ENCODE results near the gene SSH3.

SSH3 gene

DNA sequence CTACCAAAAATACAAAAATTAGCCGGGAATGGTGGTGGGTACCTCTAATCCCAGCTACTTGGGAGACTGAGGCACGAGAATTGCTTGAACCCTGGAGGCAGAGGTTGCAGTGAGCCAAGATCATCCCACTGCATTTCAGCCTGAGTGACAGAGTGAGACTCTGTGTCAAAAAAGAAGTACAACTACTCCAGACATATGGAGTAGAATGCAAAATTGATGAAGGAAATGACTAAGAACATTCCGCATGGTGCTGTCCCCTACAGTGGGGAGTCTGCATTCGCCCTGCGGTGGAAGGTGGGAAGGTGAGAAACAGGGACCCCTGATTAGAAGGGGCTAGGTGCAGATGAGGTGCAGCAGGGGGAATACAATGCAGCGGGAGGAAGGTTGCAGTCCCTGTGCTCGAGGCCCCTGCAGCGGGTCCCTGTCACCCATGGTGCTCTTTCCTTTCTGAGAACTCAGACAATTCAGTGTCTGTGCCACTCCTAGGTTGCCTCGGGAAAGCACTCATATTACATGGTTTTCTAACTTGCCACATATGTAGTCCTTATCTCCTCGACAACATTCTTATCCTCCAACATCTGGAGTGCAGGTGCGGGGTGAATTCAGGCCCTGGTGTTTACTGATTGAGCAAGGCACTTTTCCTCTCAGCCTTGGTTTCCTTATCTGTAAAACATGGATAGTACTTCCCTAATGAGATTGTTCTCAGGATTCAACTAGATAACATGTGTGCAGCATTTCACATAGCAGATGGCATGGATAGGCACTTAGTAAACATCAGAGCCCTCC is 44.8 kb downstream of the SSH3 start:
- Histone ChIP-seq H4K5ac (ENCODE audit: low read length) (no peak overlapping the region), H2BK120ac (ENCODE audit: low read depth, low read length) (no peak overlapping the region), H3K18ac (ENCODE audit: low read length) (no peak overlapping the region), H3K79me1 (ENCODE audit: low read length) (no peaks in the 10 kb centered on the region), H3K23ac (ENCODE audit: low read length) (no peak overlapping the region), H3K27me3 (ENCODE audit: insufficient read depth, low read length, poor library complexity) (no peaks in the 10 kb centered on the region), H2BK5ac (ENCODE audit: low read length) (no peak overlapping the region), H3K36me3 (ENCODE audit: control insufficient read depth, insufficient read depth, low read length) (no peaks in the 10 kb centered on the region), H3K4me1 (ENCODE audit: control insufficient read depth, low read depth, low read length) (peaks cover 3% of the 10 kb centered on the region), H4K8ac (ENCODE audit: low read depth, low read length) (no peak overlapping the region), H3K4me3 (ENCODE audit: low read length) (no peak overlapping the region), H3K4me2 (ENCODE audit: low read length) (no peak overlapping the region), H2BK15ac (replicated peaks; ENCODE audit: low read depth) (no peak overlapping the region), H3K9ac (ENCODE audit: low read length) (no peak overlapping the region), H3K79me2 (ENCODE audit: control insufficient read depth, insufficient read depth, low read length) (no peaks in the 10 kb centered on the region), H3K56ac (ENCODE audit: low read length) (no peak overlapping the region), H2AK5ac (ENCODE audit: low read length) (no peak overlapping the region), H3K27ac (ENCODE audit: low read depth, low read length) (no peak overlapping the region), H3K4ac (ENCODE audit: low read depth, low read length) (no peak overlapping the region)
- peak; percentile 62 for DNase-seq
- no CpG with 5 or more reads among the region's 11 CpGs for WGBS (ENCODE audit: extremely low coverage, insufficient coverage, low lambda C conversion rate)

DNA sequence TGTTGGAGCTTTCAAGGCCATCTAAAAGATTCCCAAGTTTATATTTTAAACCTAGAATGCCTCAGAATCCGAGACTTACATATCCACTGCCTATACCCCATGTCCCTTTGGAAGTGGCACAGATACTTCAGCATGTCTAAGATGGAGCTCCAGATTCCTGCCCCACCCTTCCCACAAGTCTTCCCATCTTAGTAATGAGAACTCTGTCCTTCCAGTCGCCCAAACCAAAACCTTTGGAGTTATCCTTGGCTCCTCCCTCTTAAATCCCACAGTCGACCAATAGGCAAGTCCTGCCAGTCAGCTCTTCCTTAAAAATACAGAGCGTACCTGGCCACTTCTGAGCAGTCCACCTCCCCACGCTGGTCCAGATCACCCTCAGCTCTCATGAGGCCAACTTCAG is 45.7 kb downstream of the SSH3 start:
- whole genome bisulfite sequencing (ENCODE audit: extremely low coverage, insufficient coverage, low lambda C conversion rate) = no CpG with 5 or more reads among the region's 5 CpGs
- H3K79me2 ChIP-seq (ENCODE audit: control insufficient read depth, insufficient read depth, low read length) = no peaks in the 10 kb centered on the region
- H4K8ac ChIP-seq (ENCODE audit: low read depth, low read length) = no peak overlapping the region
- H2BK5ac ChIP-seq (ENCODE audit: low read length) = no peak overlapping the region
- no peaks in the 10 kb centered on the region for H3K36me3 ChIP-seq (ENCODE audit: control insufficient read depth, insufficient read depth, low read length)
- no peak overlapping the region for H3K23ac ChIP-seq (ENCODE audit: low read length)
- H3K56ac ChIP-seq (ENCODE audit: low read length) = no peak overlapping the region
- H2AK5ac ChIP-seq (ENCODE audit: low read length) = no peak overlapping the region
- no peak overlapping the region for H2BK120ac ChIP-seq (ENCODE audit: low read depth, low read length)
- H3K4me2 ChIP-seq (ENCODE audit: low read length) = no peak overlapping the region
- H3K27me3 ChIP-seq (ENCODE audit: insufficient read depth, low read length, poor library complexity) = no peaks in the 10 kb centered on the region
- H3K18ac ChIP-seq (ENCODE audit: low read length) = no peak overlapping the region
- no peak overlapping the region for H3K9ac ChIP-seq (ENCODE audit: low read length)
- H4K5ac ChIP-seq (ENCODE audit: low read length) = no peak overlapping the region
- no peak for DNase-seq
- no peak overlapping the region for H2BK15ac ChIP-seq (replicated peaks; ENCODE audit: low read depth)
- peaks cover 5% of the 10 kb centered on the region for H3K4me1 ChIP-seq (ENCODE audit: control insufficient read depth, low read depth, low read length)
- H3K79me1 ChIP-seq (ENCODE audit: low read length) = no peaks in the 10 kb centered on the region
- H3K4me3 ChIP-seq (ENCODE audit: low read length) = no peak overlapping the region
- H3K27ac ChIP-seq (ENCODE audit: low read depth, low read length) = no peak overlapping the region
- H3K4ac ChIP-seq (ENCODE audit: low read depth, low read length) = no peak overlapping the region

DNA sequence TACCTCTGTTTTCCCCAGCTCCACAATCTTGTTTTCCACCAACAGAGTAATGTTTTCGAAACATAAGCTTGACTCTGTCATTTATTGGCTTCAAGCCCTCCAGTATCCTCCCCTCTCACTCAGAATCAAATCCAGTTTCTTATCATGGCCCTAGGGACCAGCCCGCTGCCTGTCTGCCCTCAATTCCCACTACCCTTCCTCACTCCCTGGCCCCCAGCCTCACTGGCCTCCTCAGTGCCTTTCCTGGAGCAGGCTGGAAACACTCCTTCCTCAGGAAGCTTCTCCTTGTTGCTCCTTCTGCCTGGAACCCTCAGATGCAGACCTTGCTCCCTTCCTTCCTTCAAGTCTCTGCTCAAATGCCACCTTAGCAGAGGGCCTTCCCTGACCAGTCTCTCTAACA is 46.1 kb downstream of the SSH3 start:
- Histone ChIP-seq H3K4ac (ENCODE audit: low read depth, low read length) (no peak overlapping the region), H3K18ac (ENCODE audit: low read length) (no peak overlapping the region), H2BK5ac (ENCODE audit: low read length) (no peak overlapping the region), H4K8ac (ENCODE audit: low read depth, low read length) (no peak overlapping the region), H3K79me2 (ENCODE audit: control insufficient read depth, insufficient read depth, low read length) (no peaks in the 10 kb centered on the region), H2BK15ac (replicated peaks; ENCODE audit: low read depth) (no peak overlapping the region), H3K4me1 (ENCODE audit: control insufficient read depth, low read depth, low read length) (peaks cover 8% of the 10 kb centered on the region), H3K27ac (ENCODE audit: low read depth, low read length) (no peak overlapping the region), H4K5ac (ENCODE audit: low read length) (no peak overlapping the region), H3K36me3 (ENCODE audit: control insufficient read depth, insufficient read depth, low read length) (no peaks in the 10 kb centered on the region), H3K23ac (ENCODE audit: low read length) (no peak overlapping the region), H2AK5ac (ENCODE audit: low read length) (no peak overlapping the region), H3K4me3 (ENCODE audit: low read length) (no peak overlapping the region), H3K27me3 (ENCODE audit: insufficient read depth, low read length, poor library complexity) (no peaks in the 10 kb centered on the region), H3K79me1 (ENCODE audit: low read length) (no peaks in the 10 kb centered on the region), H3K56ac (ENCODE audit: low read length) (no peak overlapping the region), H3K9ac (ENCODE audit: low read length) (no peak overlapping the region), H3K4me2 (ENCODE audit: low read length) (no peak overlapping the region), H2BK120ac (ENCODE audit: low read depth, low read length) (no peak overlapping the region)
- no CpG with 5 or more reads among the region's 2 CpGs for WGBS (ENCODE audit: extremely low coverage, insufficient coverage, low lambda C conversion rate)
- DNase-seq = no peak

DNA sequence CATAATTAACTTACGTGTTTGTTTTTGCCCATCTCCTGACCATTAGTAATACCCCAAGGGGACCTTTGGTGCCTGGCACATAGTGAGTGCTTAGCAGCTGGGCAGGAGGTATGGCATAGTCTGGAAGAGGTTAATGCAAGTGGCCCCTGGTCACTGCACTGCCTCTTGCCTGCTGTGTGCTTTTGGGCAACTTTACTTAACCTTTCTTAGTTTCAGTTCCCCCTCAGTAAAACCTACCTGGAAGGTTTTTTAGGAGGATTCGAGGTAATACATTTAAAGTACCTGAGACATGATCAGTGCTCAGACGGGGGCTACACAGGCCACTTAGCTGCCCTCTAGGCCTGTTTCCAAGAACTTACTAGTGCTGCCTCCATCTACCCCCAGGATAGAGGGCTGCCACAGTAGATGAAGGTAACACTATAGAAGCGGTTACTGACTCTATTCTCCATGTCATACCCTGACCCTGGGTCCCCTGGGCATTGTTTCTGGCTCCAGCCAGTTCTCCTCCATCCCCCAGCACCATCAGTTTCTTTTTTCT is 46.7 kb downstream of the SSH3 start:
- Histone ChIP-seq H3K79me1 (ENCODE audit: low read length) (no peaks in the 10 kb centered on the region), H2AK5ac (ENCODE audit: low read length) (no peak overlapping the region), H3K18ac (ENCODE audit: low read length) (no peak overlapping the region), H3K23ac (ENCODE audit: low read length) (no peak overlapping the region), H3K27me3 (ENCODE audit: insufficient read depth, low read length, poor library complexity) (no peaks in the 10 kb centered on the region), H3K36me3 (ENCODE audit: control insufficient read depth, insufficient read depth, low read length) (no peaks in the 10 kb centered on the region), H2BK15ac (replicated peaks; ENCODE audit: low read depth) (no peak overlapping the region), H3K56ac (ENCODE audit: low read length) (no peak overlapping the region), H3K79me2 (ENCODE audit: control insufficient read depth, insufficient read depth, low read length) (no peaks in the 10 kb centered on the region), H2BK120ac (ENCODE audit: low read depth, low read length) (no peak overlapping the region), H3K4me2 (ENCODE audit: low read length) (no peak overlapping the region), H3K4ac (ENCODE audit: low read depth, low read length) (no peak overlapping the region), H2BK5ac (ENCODE audit: low read length) (no peak overlapping the region), H3K4me3 (ENCODE audit: low read length) (no peak overlapping the region), H4K8ac (ENCODE audit: low read depth, low read length) (no peak overlapping the region), H3K27ac (ENCODE audit: low read depth, low read length) (no peak overlapping the region), H3K4me1 (ENCODE audit: control insufficient read depth, low read depth, low read length) (peaks cover 9% of the 10 kb centered on the region), H4K5ac (ENCODE audit: low read length) (no peak overlapping the region), H3K9ac (ENCODE audit: low read length) (no peak overlapping the region)
- DNase-seq = no peak
- WGBS (ENCODE audit: extremely low coverage, insufficient coverage, low lambda C conversion rate) = no CpG with 5 or more reads among the region's 4 CpGs

DNA sequence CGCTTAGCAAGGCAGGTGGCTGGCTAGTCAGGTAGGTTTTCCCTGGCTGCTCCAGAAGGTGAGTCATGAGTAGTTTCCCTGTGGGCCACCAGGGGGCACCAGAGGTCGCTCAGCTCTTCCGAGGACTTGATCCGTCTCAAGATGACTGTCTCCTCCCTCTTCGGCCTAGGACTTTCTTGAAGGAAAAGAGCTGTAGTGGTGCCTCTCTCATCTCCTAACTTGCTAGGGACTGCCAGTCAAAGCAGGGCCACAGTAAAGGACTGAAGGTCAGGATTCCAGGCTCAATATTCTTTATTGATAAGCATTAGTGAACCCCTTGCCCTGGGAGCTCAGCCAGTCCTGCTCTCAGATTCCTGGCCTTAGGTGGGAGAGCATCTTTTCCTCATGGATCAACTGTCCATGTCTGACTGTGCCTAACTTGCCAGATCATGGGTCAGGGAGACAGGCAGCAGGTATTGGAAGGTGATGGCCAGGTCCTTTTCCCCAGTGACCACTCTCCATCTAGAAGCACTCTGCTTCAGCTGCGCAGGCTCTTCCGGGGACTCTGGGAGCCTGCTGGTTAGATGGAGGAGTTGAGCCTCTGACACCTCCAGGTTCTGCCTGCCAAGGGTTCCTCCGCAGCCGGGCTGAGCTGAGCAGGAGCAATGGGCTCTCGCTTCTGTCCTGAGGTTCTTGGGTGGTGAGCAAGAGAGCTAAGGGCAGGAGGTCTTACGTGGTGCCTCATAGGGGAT is 48.1 kb downstream of the SSH3 start:
- no peak overlapping the region for H3K23ac ChIP-seq (ENCODE audit: low read length)
- H3K27ac ChIP-seq (ENCODE audit: low read depth, low read length) = no peak overlapping the region
- H4K5ac ChIP-seq (ENCODE audit: low read length) = no peak overlapping the region
- H3K79me1 ChIP-seq (ENCODE audit: low read length) = no peaks in the 10 kb centered on the region
- peaks cover 9% of the 10 kb centered on the region for H3K4me1 ChIP-seq (ENCODE audit: control insufficient read depth, low read depth, low read length)
- no peaks in the 10 kb centered on the region for H3K79me2 ChIP-seq (ENCODE audit: control insufficient read depth, insufficient read depth, low read length)
- no peak overlapping the region for H2BK5ac ChIP-seq (ENCODE audit: low read length)
- no peak overlapping the region for H4K8ac ChIP-seq (ENCODE audit: low read depth, low read length)
- H2BK15ac ChIP-seq (replicated peaks; ENCODE audit: low read depth) = no peak overlapping the region
- peak; percentile 87 for DNase-seq
- H3K4me2 ChIP-seq (ENCODE audit: low read length) = no peak overlapping the region
- no peak overlapping the region for H3K9ac ChIP-seq (ENCODE audit: low read length)
- no peak overlapping the region for H3K18ac ChIP-seq (ENCODE audit: low read length)
- H3K36me3 ChIP-seq (ENCODE audit: control insufficient read depth, insufficient read depth, low read length) = no peaks in the 10 kb centered on the region
- no peak overlapping the region for H3K4me3 ChIP-seq (ENCODE audit: low read length)
- no peak overlapping the region for H2BK120ac ChIP-seq (ENCODE audit: low read depth, low read length)
- no peak overlapping the region for H2AK5ac ChIP-seq (ENCODE audit: low read length)
- WGBS (ENCODE audit: extremely low coverage, insufficient coverage, low lambda C conversion rate) = no CpG with 5 or more reads among the region's 11 CpGs
- no peaks in the 10 kb centered on the region for H3K27me3 ChIP-seq (ENCODE audit: insufficient read depth, low read length, poor library complexity)
- no peak overlapping the region for H3K4ac ChIP-seq (ENCODE audit: low read depth, low read length)
- H3K56ac ChIP-seq (ENCODE audit: low read length) = no peak overlapping the region

Data from mesendoderm (in vitro differentiated cells).